ENCODE data around the gene MBNL2.

DNA sequence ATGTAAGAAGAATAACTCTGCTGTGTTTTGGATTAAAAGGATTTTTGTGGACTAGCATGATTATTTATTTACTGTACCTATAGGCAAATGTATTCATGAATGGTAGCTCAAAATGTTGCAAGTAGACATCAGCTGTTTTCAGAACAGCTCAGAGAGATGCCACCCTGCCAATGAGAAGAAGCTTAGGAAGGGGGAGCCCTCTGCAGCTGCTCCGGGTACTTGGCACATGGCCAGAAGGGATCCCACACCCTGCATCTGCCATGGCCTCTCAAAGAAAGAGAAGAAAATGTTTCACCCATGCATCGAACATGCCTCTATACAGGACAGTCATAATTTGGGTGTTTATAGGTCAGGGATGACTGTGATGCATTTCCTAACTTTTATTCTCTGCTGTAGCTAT, 30.5 kb upstream of the MBNL2 start:
- TF ChIP-seq, protein P1, sequence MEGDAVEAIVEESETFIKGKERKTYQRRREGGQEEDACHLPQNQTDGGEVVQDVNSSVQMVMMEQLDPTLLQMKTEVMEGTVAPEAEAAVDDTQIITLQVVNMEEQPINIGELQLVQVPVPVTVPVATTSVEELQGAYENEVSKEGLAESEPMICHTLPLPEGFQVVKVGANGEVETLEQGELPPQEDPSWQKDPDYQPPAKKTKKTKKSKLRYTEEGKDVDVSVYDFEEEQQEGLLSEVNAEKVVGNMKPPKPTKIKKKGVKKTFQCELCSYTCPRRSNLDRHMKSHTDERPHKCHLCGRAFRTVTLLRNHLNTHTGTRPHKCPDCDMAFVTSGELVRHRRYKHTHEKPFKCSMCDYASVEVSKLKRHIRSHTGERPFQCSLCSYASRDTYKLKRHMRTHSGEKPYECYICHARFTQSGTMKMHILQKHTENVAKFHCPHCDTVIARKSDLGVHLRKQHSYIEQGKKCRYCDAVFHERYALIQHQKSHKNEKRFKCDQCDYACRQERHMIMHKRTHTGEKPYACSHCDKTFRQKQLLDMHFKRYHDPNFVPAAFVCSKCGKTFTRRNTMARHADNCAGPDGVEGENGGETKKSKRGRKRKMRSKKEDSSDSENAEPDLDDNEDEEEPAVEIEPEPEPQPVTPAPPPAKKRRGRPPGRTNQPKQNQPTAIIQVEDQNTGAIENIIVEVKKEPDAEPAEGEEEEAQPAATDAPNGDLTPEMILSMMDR (conservative IDR thresholded peaks at IDR 0.05; ENCODE audit: low read depth, low read length), result no peak
- TF ChIP-seq EZH2 (IDR thresholded peaks at IDR 0.05; ENCODE audit: low read length, unreplicated experiment), result no peak
- no peak for TF ChIP-seq EZH2phosphoT487 (IDR thresholded peaks at IDR 0.05; ENCODE audit: borderline replicate concordance, low read length)

All from PC-3 (cell line).